Upper lobe of left lung (tissue), 6 donors: ENCODE data around the gene MRPL41. TPM values are rescaled to one million over a fixed set of nuclear protein-coding genes. Genes with fewer than 3 reads are reported as not detected.
A peak's percentile ranks its signal among the peaks of the same experiment; 100 is the strongest.

Experiments
- ATAC-seq, 2 donors: fragments of 200-7000 bp; cut with Tn5 transposase; one replicate each; pipeline ENCODE4 v1.9.1; 2022; ENCODE audit warnings: mild to moderate bottlenecking in 2 of 2, moderate library complexity in 2 of 2; ENCODE audit not compliant: low FRiP score in 2 of 2
- DNase-seq, 2 donors: peaks; one replicate each; pipeline ENCODE4 v3.0.0-alpha.2; 2019 to 2020
- H3K27ac ChIP-seq, 4 donors: fragments of 200-600 bp; sonication (generic); one replicate each; pipeline ENCODE4 v1.5.1; 2016 to 2019
- H3K27me3 ChIP-seq, 4 donors: fragments of 200-600 bp; sonication (generic); one replicate each; pipeline ENCODE4 v1.5.1; 2017 to 2019
- H3K36me3 ChIP-seq, 4 donors: fragments of 200-600 bp; sonication (generic); one replicate each; pipeline ENCODE4 v1.5.1; 2016 to 2019
- H3K4me1 ChIP-seq, 4 donors: fragments of 200-600 bp; sonication (generic); one replicate each; pipeline ENCODE4 v1.5.1; 2018 to 2019
- H3K4me3 ChIP-seq, 4 donors: fragments of 200-600 bp; sonication (generic); one replicate each; pipeline ENCODE4 v1.5.1; 2017 to 2019; ENCODE audit warnings: mild to moderate bottlenecking in 2 of 4, moderate library complexity in 1 of 4
- H3K9me3 ChIP-seq, 4 donors: fragments of 200-600 bp; sonication (generic); one replicate each; pipeline ENCODE4 v1.5.1; 2018 to 2019
- CTCF ChIP-seq, 6 experiments: fragments of 450-650 bp in 4 of 6; fragments of 200-600 bp in 2 of 6; sonication (generic) in 2 of 6; IDR thresholded peaks; one replicate each; pipeline ENCODE4 v1.5.1; 2016 to 2019; ENCODE audit warnings: antibody characterized with exemption in 6 of 6
- EP300 ChIP-seq, 4 donors: sonication (generic); formaldehyde crosslinking; IDR thresholded peaks; one replicate each; pipeline ENCODE4 v1.5.1; 2017; ENCODE audit warnings: antibody characterized with exemption in 4 of 4, control low read depth in 2 of 4
- POLR2A ChIP-seq, 4 donors: fragments of 450-650 bp; IDR thresholded peaks; one replicate each; pipeline ENCODE4 v1.5.1; 2016 to 2017; ENCODE audit warnings: antibody characterized with exemption in 4 of 4, mild to moderate bottlenecking in 2 of 4
- POLR2AphosphoS5 ChIP-seq, 2 donors: sonication (generic); formaldehyde crosslinking; IDR thresholded peaks; one replicate each; pipeline ENCODE4 v1.5.1; 2017; ENCODE audit warnings: antibody characterized with exemption in 2 of 2
- WGBS, 2 donors: methylation state at CpG; one replicate each; pipeline ENCODE4 v1.1.5; 2017 to 2018; 5-methylcytosine and 5-hydroxymethylcytosine counted together
- total RNA-seq, 6 donors: library from RNA; depleted of rRNA in 4 of 6; stranded (reverse); fragments of >200 nt in 4 of 6; gene quantifications; one replicate each; pipeline versions ENCODE4 v1.1.0 to v1.2.1, GENCODE V29; 2016 to 2021
- donor health status: DM: no; HTN: no; CAD: no; lungs with moderate emphysema.
- donor health status: DM: no; HTN: yes; CAD: no; lungs with severe emphysema.

Gene MRPL41
- total RNA-seq, 6 donors from 2014 or later = 36.5 to 172 (median 62.1) TPM

DNA sequence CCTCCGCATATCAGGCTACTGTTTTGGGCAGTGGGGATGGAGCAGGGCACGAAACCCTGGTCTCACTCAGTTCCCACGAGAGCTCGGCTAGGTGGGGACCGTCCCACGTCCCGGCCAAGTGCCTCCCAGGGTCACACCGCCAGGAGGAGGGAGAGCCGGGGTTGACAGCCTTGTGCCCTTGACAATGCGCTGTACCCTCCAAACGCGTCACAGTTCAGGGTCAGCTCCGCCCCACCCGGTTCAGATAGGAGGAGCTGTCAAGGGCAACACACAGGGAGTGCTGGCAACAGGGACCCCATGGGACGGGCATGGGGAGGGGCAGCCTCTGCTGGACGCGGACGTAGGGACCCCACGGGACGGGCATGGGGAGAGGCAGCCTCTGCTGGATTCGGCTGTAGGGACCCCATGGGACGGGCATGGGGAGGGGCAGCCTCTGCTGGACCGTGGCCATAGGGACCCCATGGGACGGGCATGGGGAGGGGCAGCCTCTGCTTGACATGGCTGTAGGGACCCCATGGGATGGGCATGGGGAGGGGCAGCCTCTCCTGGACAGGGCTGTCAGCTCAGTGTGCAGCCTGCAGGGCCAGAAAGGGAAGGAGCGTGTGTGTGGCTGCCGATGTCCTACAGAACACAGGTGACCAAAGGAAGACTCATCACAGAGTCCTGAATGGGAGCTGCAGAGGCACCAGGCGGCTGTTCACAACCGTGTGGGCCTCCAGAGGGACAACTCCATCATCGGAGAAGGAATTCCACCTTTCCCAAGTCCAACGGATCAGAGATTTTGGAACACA, 30.9 kb upstream of the MRPL41 start:
- ATAC-seq = peak; percentile 24 to 28
- WGBS, 2 donors = 87% methylated on average over 20 to 22 of the region's 30 CpGs
- Histone ChIP-seq H3K4me3 (no peak overlapping the region), H3K27ac (no peak overlapping the region), H3K27me3 (no peaks in the 10 kb centered on the region), H3K36me3 (no peaks in the 10 kb centered on the region), H3K4me1 (no peaks in the 10 kb centered on the region), H3K9me3 (no peaks in the 10 kb centered on the region)
- TF ChIP-seq POLR2AphosphoS5 (IDR thresholded peaks at IDR 0.05) = no peak
- no peak for TF ChIP-seq POLR2A (IDR thresholded peaks at IDR 0.05)
- no peak for TF ChIP-seq CTCF (IDR thresholded peaks at IDR 0.05)
- TF ChIP-seq EP300 (IDR thresholded peaks at IDR 0.05) = no peak
- DNase-seq = no peak

DNA sequence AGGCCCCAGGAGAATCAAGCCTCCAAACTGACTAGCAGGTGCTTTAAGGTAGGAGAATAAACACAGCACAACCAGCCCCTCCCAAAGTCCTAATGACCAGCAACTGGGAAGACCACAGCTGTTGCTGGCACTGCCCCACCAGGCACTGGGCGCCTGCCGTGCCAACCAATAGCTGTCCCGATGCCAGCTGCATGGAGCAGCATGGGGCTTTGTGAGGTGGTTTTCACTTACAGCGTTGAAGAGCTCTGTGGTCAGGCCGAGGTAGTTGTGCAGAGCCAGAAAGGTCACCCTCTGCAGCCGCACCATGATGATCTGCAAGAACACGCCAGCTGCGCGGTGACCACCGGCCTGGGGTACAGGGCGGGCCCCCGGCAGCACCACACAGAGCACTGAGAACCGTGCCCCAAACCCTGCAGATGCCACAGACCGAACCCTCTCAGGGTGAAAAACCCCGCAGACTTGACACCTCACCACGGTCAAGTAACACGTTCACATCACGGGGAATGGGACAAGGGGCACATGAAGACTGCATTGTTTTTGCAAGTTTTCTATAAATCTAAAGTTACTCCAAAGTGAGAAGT, 30.2 kb upstream of the MRPL41 start:
- WGBS, 2 donors = 92 to 93% methylated on average over 5 to 18 of the region's 18 CpGs
- H3K36me3 ChIP-seq = no peaks in the 10 kb centered on the region
- TF ChIP-seq EP300 (IDR thresholded peaks at IDR 0.05) (no peak), POLR2AphosphoS5 (IDR thresholded peaks at IDR 0.05) (no peak), CTCF (IDR thresholded peaks at IDR 0.05) (no peak)
- H3K9me3 ChIP-seq = no peaks in the 10 kb centered on the region
- H3K4me3 ChIP-seq = no peak overlapping the region
- DNase-seq (no peak), ATAC-seq (peak in 1 of 2 donors; percentile 58)
- H3K27me3 ChIP-seq = no peaks in the 10 kb centered on the region
- no peaks in the 10 kb centered on the region for H3K4me1 ChIP-seq
- no peak overlapping the region for H3K27ac ChIP-seq

- no peak for DNase-seq
- no peak for TF ChIP-seq POLR2AphosphoS5 (IDR thresholded peaks at IDR 0.05)
- no peak for TF ChIP-seq EP300 (IDR thresholded peaks at IDR 0.05)
- no peak for TF ChIP-seq CTCF (IDR thresholded peaks at IDR 0.05)
- no peak for TF ChIP-seq POLR2A (IDR thresholded peaks at IDR 0.05)
- H3K27me3 ChIP-seq = no peaks in the 10 kb centered on the region
- no peaks in the 10 kb centered on the region for H3K4me1 ChIP-seq
- no peaks in the 10 kb centered on the region for H3K9me3 ChIP-seq
- ATAC-seq = no peak
- WGBS, 2 donors = 94 to 95% methylated on average over 25 to 36 of the region's 36 CpGs
- no peaks in the 10 kb centered on the region for H3K36me3 ChIP-seq
- H3K27ac ChIP-seq = no peak overlapping the region
- H3K4me3 ChIP-seq = no peak overlapping the region
Observed at GRCh38 chr9:137522746-137523455, 28.8 kb upstream of the MRPL41 start.

DNA sequence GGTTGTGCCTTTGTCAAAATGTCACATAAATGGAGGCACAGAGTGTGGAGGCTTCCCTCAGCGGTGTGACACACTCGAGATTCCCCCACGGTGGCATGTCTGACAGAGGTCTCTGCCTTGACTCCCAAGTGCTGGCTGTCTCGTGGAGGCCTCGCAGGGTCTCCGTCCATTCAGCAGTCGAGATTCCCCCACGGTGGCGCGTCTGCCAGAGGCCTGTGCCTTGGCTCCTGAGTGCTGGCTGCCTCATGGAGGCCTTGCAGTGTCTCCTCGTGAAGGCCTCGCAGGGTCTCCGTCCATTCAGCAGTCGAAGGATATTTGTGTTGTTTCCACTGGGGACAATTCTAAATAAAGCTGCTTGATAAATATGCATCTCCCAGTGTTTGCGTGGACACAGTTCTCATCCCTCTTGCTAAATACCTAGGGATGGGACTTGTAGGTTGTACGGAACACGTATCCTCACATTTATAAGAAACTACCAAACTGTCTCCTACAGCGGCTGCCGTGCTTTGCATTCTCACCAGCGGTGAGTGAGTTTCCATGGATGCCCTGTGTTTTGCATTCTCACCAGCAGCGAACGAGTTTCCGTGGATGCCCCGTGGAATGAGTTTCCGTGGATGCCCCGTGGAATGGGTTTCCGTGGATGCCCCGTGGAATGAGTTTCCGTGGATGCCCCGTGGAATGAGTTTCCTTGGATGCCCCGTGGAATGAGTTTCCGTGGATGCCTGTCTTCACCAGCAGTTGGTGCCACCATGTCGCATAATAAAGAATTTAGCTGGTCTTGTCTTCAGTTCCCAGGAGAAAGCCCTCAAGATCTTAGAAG, 27.3 kb upstream of the MRPL41 start:
- Histone ChIP-seq H3K27ac (no peak overlapping the region), H3K27me3 (no peaks in the 10 kb centered on the region), H3K36me3 (no peaks in the 10 kb centered on the region), H3K4me3 (no peak overlapping the region), H3K4me1 (no peaks in the 10 kb centered on the region), H3K9me3 (no peaks in the 10 kb centered on the region)
- DNase-seq = no peak
- no peak for TF ChIP-seq CTCF (IDR thresholded peaks at IDR 0.05)
- TF ChIP-seq POLR2AphosphoS5 (IDR thresholded peaks at IDR 0.05) = no peak
- no peak for ATAC-seq
- 95 to 96% methylated on average over 30 to 33 of the region's 33 CpGs for WGBS, 2 donors
